Endothelial cell (in vitro differentiated cells): ENCODE measurements around the gene RIMS1. TPM values are rescaled to one million over a fixed set of nuclear protein-coding genes. Genes with fewer than 3 reads are reported as not detected.

Experiments
- DNase-seq: peaks from one replicate; pipeline ENCODE4 v3.0.0; 2021; ENCODE audit warnings: low spot score
- H3K27ac Mint-ChIP-seq: one replicate; pipeline ENCODE4 v1.8.0; 2021; ENCODE audit warnings: mixed read lengths, inconsistent platforms; ENCODE audit not compliant: unreplicated experiment
- H3K27me3 Mint-ChIP-seq: one replicate; pipeline ENCODE4 v1.8.0; 2021; ENCODE audit warnings: mild to moderate bottlenecking, moderate library complexity, mixed read lengths, inconsistent platforms; ENCODE audit not compliant: unreplicated experiment
- H3K36me3 Mint-ChIP-seq: one replicate; pipeline ENCODE4 v1.8.0; 2021; ENCODE audit warnings: mild to moderate bottlenecking, low read depth, mixed read lengths, inconsistent platforms; ENCODE audit not compliant: unreplicated experiment
- H3K4me1 Mint-ChIP-seq: one replicate; pipeline ENCODE4 v1.8.0; 2021; ENCODE audit warnings: mild to moderate bottlenecking, mixed read lengths, inconsistent platforms; ENCODE audit not compliant: unreplicated experiment
- H3K4me3 Mint-ChIP-seq: one replicate; pipeline ENCODE4 v1.8.0; 2021; ENCODE audit warnings: mild to moderate bottlenecking, mixed read lengths, inconsistent platforms; ENCODE audit not compliant: unreplicated experiment
- H3K9me3 Mint-ChIP-seq: one replicate; pipeline ENCODE4 v1.8.0; 2021; ENCODE audit warnings: mixed read lengths, inconsistent platforms; ENCODE audit not compliant: unreplicated experiment
- total RNA-seq: library from RNA; stranded (reverse); fragmentation: NEBNext Ultra II Directional; extraction: Animal tissue kit (Norgen Biotek cat#: 25700); gene quantifications from one replicate; pipeline ENCODE4 v1.2.1, GENCODE V29; 2021; ENCODE audit not compliant: unreplicated experiment
- TF ChIP-seq, protein P1 (sequence below): fragments of 200-600 bp; sonication (generic); IDR thresholded peaks from one replicate; pipeline ENCODE4 v1.5.0; 2021; ENCODE audit warnings: antibody characterized with exemption; ENCODE audit not compliant: unreplicated experiment

RIMS1 gene
- total RNA-seq, 1 donor from 2014 or later = 1.8 TPM

- DNase-seq = no peak
- H3K4me1 Mint-ChIP-seq = no peaks in the 10 kb centered on the region
- H3K27me3 Mint-ChIP-seq = no peaks in the 10 kb centered on the region
- H3K27ac Mint-ChIP-seq = no peak overlapping the region
- H3K36me3 Mint-ChIP-seq = no peaks in the 10 kb centered on the region
- H3K4me3 Mint-ChIP-seq = no peak overlapping the region
- TF ChIP-seq, protein P1, sequence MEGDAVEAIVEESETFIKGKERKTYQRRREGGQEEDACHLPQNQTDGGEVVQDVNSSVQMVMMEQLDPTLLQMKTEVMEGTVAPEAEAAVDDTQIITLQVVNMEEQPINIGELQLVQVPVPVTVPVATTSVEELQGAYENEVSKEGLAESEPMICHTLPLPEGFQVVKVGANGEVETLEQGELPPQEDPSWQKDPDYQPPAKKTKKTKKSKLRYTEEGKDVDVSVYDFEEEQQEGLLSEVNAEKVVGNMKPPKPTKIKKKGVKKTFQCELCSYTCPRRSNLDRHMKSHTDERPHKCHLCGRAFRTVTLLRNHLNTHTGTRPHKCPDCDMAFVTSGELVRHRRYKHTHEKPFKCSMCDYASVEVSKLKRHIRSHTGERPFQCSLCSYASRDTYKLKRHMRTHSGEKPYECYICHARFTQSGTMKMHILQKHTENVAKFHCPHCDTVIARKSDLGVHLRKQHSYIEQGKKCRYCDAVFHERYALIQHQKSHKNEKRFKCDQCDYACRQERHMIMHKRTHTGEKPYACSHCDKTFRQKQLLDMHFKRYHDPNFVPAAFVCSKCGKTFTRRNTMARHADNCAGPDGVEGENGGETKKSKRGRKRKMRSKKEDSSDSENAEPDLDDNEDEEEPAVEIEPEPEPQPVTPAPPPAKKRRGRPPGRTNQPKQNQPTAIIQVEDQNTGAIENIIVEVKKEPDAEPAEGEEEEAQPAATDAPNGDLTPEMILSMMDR = no peak
- no peaks in the 10 kb centered on the region for H3K9me3 Mint-ChIP-seq
These were observed 327.3 kb downstream of the RIMS1 start for GRCh38 chr6:72213654-72214053.

- TF ChIP-seq, protein P1 = no peak
- Mint-ChIP-seq H3K4me3 (no peak overlapping the region), H3K9me3 (no peaks in the 10 kb centered on the region), H3K27me3 (no peaks in the 10 kb centered on the region), H3K27ac (no peak overlapping the region), H3K4me1 (no peaks in the 10 kb centered on the region), H3K36me3 (no peaks in the 10 kb centered on the region)
- no peak for DNase-seq
These were observed 330.1 kb downstream of the RIMS1 start for GRCh38 chr6:72216222-72217068.

- H3K4me3 Mint-ChIP-seq = no peak overlapping the region
- no peak for DNase-seq
- no peaks in the 10 kb centered on the region for H3K4me1 Mint-ChIP-seq
- no peaks in the 10 kb centered on the region for H3K9me3 Mint-ChIP-seq
- H3K27ac Mint-ChIP-seq = no peak overlapping the region
- H3K36me3 Mint-ChIP-seq = no peaks in the 10 kb centered on the region
- H3K27me3 Mint-ChIP-seq = no peaks in the 10 kb centered on the region
- TF ChIP-seq, protein P1 = no peak
These were observed 331.3 kb downstream of the RIMS1 start for GRCh38 chr6:72217626-72218025.

DNA sequence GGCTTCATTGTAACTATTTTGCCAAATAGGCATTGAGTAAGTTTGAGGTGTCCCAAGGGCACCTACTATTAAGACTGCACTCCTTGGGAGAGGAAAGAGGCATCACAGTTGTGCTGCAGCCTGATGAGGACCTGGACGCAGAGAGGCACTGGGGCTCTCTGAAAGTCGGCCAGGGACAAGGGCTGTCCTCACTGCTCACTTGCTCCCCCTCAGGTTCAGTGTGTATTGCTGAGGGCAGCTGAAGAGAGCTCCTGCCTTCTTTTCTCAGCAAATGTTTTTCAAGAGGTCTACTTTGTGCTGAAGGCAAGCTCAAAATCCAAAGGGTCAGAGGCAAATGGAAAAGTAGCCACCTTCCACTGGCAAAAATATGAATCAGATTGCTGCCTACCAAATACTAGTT lies 331.8 kb downstream of the RIMS1 start:
- peak; percentile 65 for DNase-seq
- no peaks in the 10 kb centered on the region for H3K9me3 Mint-ChIP-seq
- H3K4me3 Mint-ChIP-seq = no peak overlapping the region
- H3K4me1 Mint-ChIP-seq = no peaks in the 10 kb centered on the region
- H3K36me3 Mint-ChIP-seq = no peaks in the 10 kb centered on the region
- no peaks in the 10 kb centered on the region for H3K27me3 Mint-ChIP-seq
- H3K27ac Mint-ChIP-seq = no peak overlapping the region
- TF ChIP-seq, protein P1 = peak; percentile 36

GRCh38 chr6:72219536-72219935 lies 333.2 kb downstream of the RIMS1 start:
- Mint-ChIP-seq H3K27me3 (no peaks in the 10 kb centered on the region), H3K4me1 (no peaks in the 10 kb centered on the region), H3K9me3 (no peaks in the 10 kb centered on the region), H3K27ac (no peak overlapping the region), H3K36me3 (no peaks in the 10 kb centered on the region), H3K4me3 (no peak overlapping the region)
- DNase-seq = no peak
- TF ChIP-seq, protein P1 = no peak
